Tibial nerve (tissue), 4 donors: ENCODE results near the gene ADI1. TPM values are rescaled to one million over a fixed set of nuclear protein-coding genes. Genes with fewer than 3 reads are reported as not detected.
"Not testable (repeated sequence)": the region's sequence is repeated elsewhere in the genome, so short reads cannot be mapped to it uniquely, and the experiment has no call there.

ENCODE experiments used
- DNase-seq, 2 donors: peaks; one replicate each; pipeline ENCODE4 v3.0.0-alpha.2; 2019; ENCODE audit warnings: low spot score in 2 of 2
- H3K27ac ChIP-seq, 4 donors: fragments of 200-600 bp; sonication (generic) in 3 of 4; one replicate each; pipeline ENCODE4 v1.5.1; 2017 to 2019; ENCODE audit warnings: mild to moderate bottlenecking in 1 of 4
- H3K27me3 ChIP-seq, 2 donors: fragments of 200-600 bp; sonication (generic) in 1 of 2; one replicate each; pipeline versions ENCODE4 v1.5.1 to v1.6.0; 2017 to 2019
- H3K36me3 ChIP-seq, 3 donors: fragments of 200-600 bp; sonication (generic); one replicate each; pipeline ENCODE4 v1.5.1; 2018 to 2019
- H3K4me1 ChIP-seq, 4 donors: fragments of 200-600 bp; sonication (generic) in 3 of 4; one replicate each; pipeline ENCODE4 v1.5.1; 2017 to 2019
- H3K4me3 ChIP-seq, 4 donors: fragments of 200-600 bp; sonication (generic) in 3 of 4; one replicate each; pipeline ENCODE4 v1.5.1; 2017 to 2019; ENCODE audit warnings: mild to moderate bottlenecking in 1 of 4, moderate library complexity in 1 of 4
- H3K9me3 ChIP-seq, 4 donors: fragments of 200-600 bp; sonication (generic) in 3 of 4; one replicate each; pipeline ENCODE4 v1.5.1; 2017 to 2019
- CTCF ChIP-seq, 5 experiments: fragments of 200-600 bp in 3 of 5; fragments of 450-650 bp in 2 of 5; sonication (generic) in 3 of 5; IDR thresholded peaks; one replicate each; pipeline ENCODE4 v1.5.1; 2016 to 2019; ENCODE audit warnings: antibody characterized with exemption in 5 of 5, mild to moderate bottlenecking in 3 of 5, moderate library complexity in 2 of 5
- EP300 ChIP-seq, 2 donors: sonication (generic); formaldehyde crosslinking; IDR thresholded peaks; one replicate each; pipeline ENCODE4 v1.6.1; 2017; ENCODE audit warnings: antibody characterized with exemption in 2 of 2, mild to moderate bottlenecking in 1 of 2
- POLR2A ChIP-seq, 2 donors: fragments of 450-650 bp; IDR thresholded peaks; one replicate each; pipeline ENCODE4 v1.6.1; 2017; ENCODE audit warnings: antibody characterized with exemption in 2 of 2, mild to moderate bottlenecking in 2 of 2, moderate library complexity in 2 of 2
- WGBS, 2 donors: methylation state at CpG; one replicate each; pipeline ENCODE4 v1.1.5; 2018; 5-methylcytosine and 5-hydroxymethylcytosine counted together
- total RNA-seq, 4 donors: library from RNA; depleted of rRNA; stranded (reverse); fragments of >200 nt; gene quantifications; one replicate each; pipeline ENCODE4 v1.1.0, GENCODE V29; 2016

ADI1 gene
- total RNA-seq, 4 donors from 2014 or later: 51.9 to 112 (median 106) TPM

- no peak for DNase-seq
- Histone ChIP-seq H3K4me1 (peaks cover 0 to 36% (median 16%) of the 10 kb centered on the region in 4 donors), H3K4me3 (no peak overlapping the region)
Observed at GRCh38 chr2:3522961-3523421, 3.7 kb upstream of the ADI1 start.

GRCh38 chr2:3520591-3520990 is 1.3 kb upstream of the ADI1 start:
- H3K27ac ChIP-seq: no peak overlapping the region
- peaks cover 0 to 17% (median 0%) of the 10 kb centered on the region in 3 donors for H3K36me3 ChIP-seq
- WGBS, 2 donors: 91 to 92% methylated on average over 6 of the region's 6 CpGs
- no peak overlapping the region for H3K4me3 ChIP-seq
- H3K4me1 ChIP-seq: peaks cover 0 to 51% (median 21%) of the 10 kb centered on the region in 4 donors
- H3K27me3 ChIP-seq: no peaks in the 10 kb centered on the region
- no peak for DNase-seq
- TF ChIP-seq EP300 (IDR thresholded peaks at IDR 0.05) (no peak), CTCF (IDR thresholded peaks at IDR 0.05) (no peak), POLR2A (IDR thresholded peaks at IDR 0.05) (no peak)
- H3K9me3 ChIP-seq: no peaks in the 10 kb centered on the region

More at GRCh38 chr2:3522961-3523421, 3.7 kb upstream of the ADI1 start:
- Histone ChIP-seq H3K9me3 (no peaks in the 10 kb centered on the region), H3K27me3 (no peaks in the 10 kb centered on the region), H3K27ac (peak overlapping the region in 1 of 4 donors; percentile 16), H3K36me3 (no peaks in the 10 kb centered on the region)
- WGBS, 2 donors: 76 to 83% methylated on average over 13 of the region's 13 CpGs
- no peak for TF ChIP-seq POLR2A (IDR thresholded peaks at IDR 0.05)

DNA sequence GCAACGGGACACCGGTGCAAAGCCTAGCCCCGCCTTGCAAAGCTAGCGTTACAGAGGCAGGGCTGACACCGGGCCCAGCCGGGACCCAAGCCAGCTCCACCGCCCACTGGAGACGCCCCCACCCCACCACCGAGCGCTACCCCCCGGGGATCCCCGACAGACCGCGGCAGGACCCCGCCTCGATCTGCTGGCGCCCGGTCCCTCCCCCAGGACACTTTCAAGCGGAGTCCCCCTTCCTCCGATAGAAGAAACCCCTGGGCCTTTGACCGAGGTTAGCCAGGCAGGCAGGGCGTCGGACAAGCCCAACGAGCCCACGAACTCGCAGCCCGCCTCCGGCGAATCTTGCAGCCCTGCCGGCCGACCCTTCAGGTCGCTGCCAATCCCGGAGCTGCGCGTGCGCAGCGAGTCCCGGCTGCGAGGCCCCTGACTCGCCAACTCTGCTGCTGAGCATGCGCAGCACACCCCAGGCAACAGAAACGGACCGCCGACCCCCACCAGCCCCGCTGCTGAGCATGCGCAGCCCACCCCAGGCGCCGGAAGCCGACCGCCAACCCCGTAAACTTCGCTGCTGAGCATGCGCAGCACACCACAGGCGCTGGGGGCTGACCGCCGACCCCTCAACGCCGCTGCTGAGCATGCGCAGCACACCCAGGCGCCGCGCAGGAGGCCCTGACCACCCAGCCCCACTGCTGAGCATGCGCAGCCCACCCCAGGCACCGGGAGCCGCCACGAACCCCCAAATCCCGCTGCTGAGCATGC is 656 bp downstream of the ADI1 start:
- TF ChIP-seq EP300 (IDR thresholded peaks at IDR 0.05) (peak; percentile 77 to 92), CTCF (IDR thresholded peaks at IDR 0.05) (peak in 1 of 5 experiments; percentile 42), POLR2A (IDR thresholded peaks at IDR 0.05) (peak; percentile 16 to 33)
- 0% methylated on average over 12 to 21 of the region's 67 CpGs for WGBS, 2 donors
- peak; percentile 88 to 89 for DNase-seq
- H3K27ac ChIP-seq: peak overlapping the region; percentile 97 to 99 (median 98)
- H3K4me1 ChIP-seq: peaks cover 0 to 40% (median 16%) of the 10 kb centered on the region in 4 donors
- peaks cover 0 to 17% (median 0%) of the 10 kb centered on the region in 3 donors for H3K36me3 ChIP-seq
- no peaks in the 10 kb centered on the region for H3K27me3 ChIP-seq
- H3K9me3 ChIP-seq: no peaks in the 10 kb centered on the region
- peak overlapping the region; percentile 59 to 94 (median 88) for H3K4me3 ChIP-seq

GRCh38 chr2:3517948-3518495 is 1.3 kb downstream of the ADI1 start:
- H3K27me3 ChIP-seq: no peaks in the 10 kb centered on the region
- TF ChIP-seq EP300 (IDR thresholded peaks at IDR 0.05) (no peak), CTCF (IDR thresholded peaks at IDR 0.05) (no peak), POLR2A (IDR thresholded peaks at IDR 0.05) (no peak)
- 28 to 29% methylated on average over 3 of the region's 3 CpGs for WGBS, 2 donors
- peak overlapping the region; percentile 59 to 94 (median 88) for H3K4me3 ChIP-seq
- peak overlapping the region; percentile 83 to 99 (median 98) for H3K27ac ChIP-seq
- no peaks in the 10 kb centered on the region for H3K9me3 ChIP-seq
- H3K4me1 ChIP-seq: peaks cover 0 to 36% (median 16%) of the 10 kb centered on the region in 4 donors
- no peak for DNase-seq
- peaks cover 0 to 23% (median 6%) of the 10 kb centered on the region in 3 donors for H3K36me3 ChIP-seq

DNA sequence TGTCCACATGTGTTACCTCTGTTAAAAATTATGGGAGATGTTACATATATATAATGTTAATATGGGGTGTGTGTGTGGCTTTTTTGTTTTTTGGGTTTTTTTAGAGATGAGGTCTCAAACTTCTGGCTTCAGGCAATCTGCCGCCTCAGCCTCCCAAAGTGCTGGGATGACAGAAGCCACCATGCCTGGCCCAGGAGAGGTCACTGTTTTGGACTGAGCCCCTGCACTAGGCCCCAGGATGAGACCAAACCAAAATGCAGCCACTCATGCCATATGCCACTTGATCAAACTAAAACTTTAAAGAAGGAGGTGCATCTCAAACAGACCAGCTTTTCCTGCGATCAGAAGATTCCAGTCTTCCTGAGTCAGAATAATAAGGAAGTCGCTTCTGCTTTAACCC is 2.5 kb downstream of the ADI1 start:
- Histone ChIP-seq H3K27ac (no peak overlapping the region), H3K9me3 (no peaks in the 10 kb centered on the region), H3K27me3 (no peaks in the 10 kb centered on the region), H3K36me3 (peaks cover 7 to 35% (median 11%) of the 10 kb centered on the region in 3 donors), H3K4me3 (no peak overlapping the region), H3K4me1 (peaks cover 0 to 36% (median 16%) of the 10 kb centered on the region in 4 donors)
- WGBS, 2 donors: 94 to 95% methylated on average over 3 of the region's 3 CpGs
- no peak for DNase-seq
- no peak for TF ChIP-seq CTCF (IDR thresholded peaks at IDR 0.05)
- no peak for TF ChIP-seq POLR2A (IDR thresholded peaks at IDR 0.05)
- no peak for TF ChIP-seq EP300 (IDR thresholded peaks at IDR 0.05)

- H3K27ac ChIP-seq, H3K9me3 ChIP-seq, H3K27me3 ChIP-seq, DNase-seq, H3K4me3 ChIP-seq: not testable (repeated sequence)
- Histone ChIP-seq H3K36me3 (peaks cover 7 to 48% (median 11%) of the 10 kb centered on the region in 3 donors), H3K4me1 (peaks cover 0 to 26% (median 13%) of the 10 kb centered on the region in 4 donors)
- 94 to 96% methylated on average over 5 of the region's 5 CpGs for WGBS, 2 donors
Observed at GRCh38 chr2:3515438-3515837, 3.9 kb downstream of the ADI1 start.
